ENCODE results near the gene ID1.
"Not testable (repeated sequence)": the region's sequence is repeated elsewhere in the genome, so short reads cannot be mapped to it uniquely, and the experiment has no call there.

The ID1 gene

GRCh38 chr20:31637660-31638059, 32.6 kb downstream of the ID1 start, which contains the start of gene COX4I2:
TSS of gene COX4I2 (plus strand) at chr20:31637912. CDS start at chr20:31639018, 1,106 bp downstream.
- DNase-seq (ENCODE audit: low read depth in 2 of 2): no peak

GRCh38 chr20:31638317-31638716, 33.2 kb downstream of the ID1 start:
- no peak for DNase-seq (ENCODE audit: low read depth in 2 of 2)

GRCh38 chr20:31638816-31639215, 33.7 kb downstream of the ID1 start:
- DNase-seq (ENCODE audit: low read depth in 2 of 2): no peak

- no peak for DNase-seq (ENCODE audit: low read depth in 2 of 2)
Measured at GRCh38 chr20:31640259-31640658, 35.2 kb downstream of the ID1 start.

- DNase-seq (ENCODE audit: low read depth in 2 of 2): no peak
Measured at GRCh38 chr20:31641391-31641790, 36.3 kb downstream of the ID1 start.

GRCh38 chr20:31642837-31643236, 37.7 kb downstream of the ID1 start:
- no peak for DNase-seq (ENCODE audit: low read depth in 2 of 2)

- DNase-seq (ENCODE audit: low read depth in 2 of 2): no peak
Measured at GRCh38 chr20:31643522-31643921, 38.4 kb downstream of the ID1 start.

- no peak for DNase-seq (ENCODE audit: low read depth in 2 of 2)
Measured at GRCh38 chr20:31644701-31645100, 39.6 kb downstream of the ID1 start.

- DNase-seq (ENCODE audit: low read depth in 2 of 2): not testable (repeated sequence)
Measured at GRCh38 chr20:31648104-31648503, 43.0 kb downstream of the ID1 start.

GRCh38 chr20:31652917-31653396, 47.9 kb downstream of the ID1 start:
- no peak for DNase-seq (ENCODE audit: low read depth in 2 of 2)

GRCh38 chr20:31653561-31653960, 48.5 kb downstream of the ID1 start:
- DNase-seq (ENCODE audit: low read depth in 2 of 2): no peak

- DNase-seq (ENCODE audit: low read depth in 2 of 2): no peak
Measured at GRCh38 chr20:31654534-31654933, 49.4 kb downstream of the ID1 start.
